CD8-positive, alpha-beta memory T cell (primary cell): ENCODE data around the gene MIEF1. TPM values are rescaled to one million over a fixed set of nuclear protein-coding genes. Genes with fewer than 3 reads are reported as not detected.

Experiments used
- CTCF ChIA-PET: fragments of 350-600 bp; sonication (Branson Sonifier 250); formaldehyde crosslinking; loops from one replicate; lab custom pipeline; 2021; ENCODE audit warnings: antibody characterized with exemption; lab: Charles Lee
- POLR2A ChIA-PET: fragments of 350-600 bp; sonication (Branson Sonifier 250); formaldehyde crosslinking; loops from one replicate; lab custom pipeline; 2021; ENCODE audit warnings: antibody characterized with exemption; lab: Charles Lee
- DNase-seq, 5 donors: peaks; one replicate each; pipeline versions ENCODE4 v3.0.0 to v3.0.0-alpha.2; 2020 to 2022; ENCODE audit warnings: mixed read lengths in 1 of 5
- H3K27ac ChIP-seq: one replicate; pipeline ENCODE4 v1.7.0; 2013; ENCODE audit warnings: low read depth, mild to moderate bottlenecking, low read length, moderate library complexity
- H3K27me3 ChIP-seq: 2 replicates; pipeline ENCODE4 v1.7.0; 2013; ENCODE audit warnings: low read length, mild to moderate bottlenecking; ENCODE audit not compliant: insufficient read depth, poor library complexity, severe bottlenecking
- H3K36me3 ChIP-seq: 2 replicates; pipeline ENCODE4 v1.7.0; 2013; ENCODE audit warnings: mild to moderate bottlenecking, low read length, moderate library complexity; ENCODE audit not compliant: insufficient read depth
- H3K4me1 ChIP-seq: 2 replicates; pipeline ENCODE4 v1.7.0; 2013; ENCODE audit warnings: mild to moderate bottlenecking, low read length, moderate library complexity; ENCODE audit not compliant: insufficient read depth
- H3K4me3 ChIP-seq: 2 replicates; pipeline ENCODE4 v1.7.0; 2013; ENCODE audit warnings: mild to moderate bottlenecking, low read length
- H3K9me3 ChIP-seq: 2 replicates; pipeline ENCODE4 v1.7.0; 2013; ENCODE audit warnings: mild to moderate bottlenecking, low read length
- H3K27ac Mint-ChIP-seq, 8 donors: one replicate each; pipeline ENCODE4 v1.8.0; 2020 to 2021; ENCODE audit warnings: mixed read lengths in 8 of 8, mild to moderate bottlenecking in 6 of 8, inconsistent platforms in 3 of 8, moderate library complexity in 3 of 8
- H3K27me3 Mint-ChIP-seq, 2 donors: one replicate each; pipeline ENCODE4 v1.8.0; 2020 to 2021; ENCODE audit warnings: mixed read lengths in 2 of 2, mild to moderate bottlenecking in 1 of 2, moderate library complexity in 1 of 2
- H3K36me3 Mint-ChIP-seq, 3 donors: one replicate each; pipeline ENCODE4 v1.8.0; 2020 to 2021; ENCODE audit warnings: mixed read lengths in 3 of 3, inconsistent platforms in 1 of 3, mild to moderate bottlenecking in 1 of 3
- H3K4me1 Mint-ChIP-seq, 3 donors: one replicate each; pipeline ENCODE4 v1.8.0; 2020 to 2021; ENCODE audit warnings: mixed read lengths in 3 of 3, inconsistent platforms in 1 of 3, mild to moderate bottlenecking in 1 of 3
- H3K4me3 Mint-ChIP-seq, 7 donors: one replicate each; pipeline ENCODE4 v1.8.0; 2020 to 2021; ENCODE audit warnings: mixed read lengths in 7 of 7, mild to moderate bottlenecking in 6 of 7, moderate library complexity in 4 of 7, inconsistent platforms in 2 of 7
- H3K9me3 Mint-ChIP-seq, 5 donors: one replicate each; pipeline ENCODE4 v1.8.0; 2020 to 2022; ENCODE audit warnings: mixed read lengths in 5 of 5, mild to moderate bottlenecking in 3 of 5, moderate library complexity in 2 of 5, inconsistent platforms in 1 of 5
- polyA plus RNA-seq: library from polyadenylated mRNA; unstranded; fragments of 300-500 nt; fragmentation: Illumina TruSeq; gene quantifications from one replicate; pipeline ENCODE4 v1.2.3, GENCODE V29; 2021
- total RNA-seq, 2 experiments: library from RNA; stranded (reverse); gene quantifications; one replicate each; pipeline ENCODE4 v1.2.3, GENCODE V29; 2021

Gene MIEF1
- total and polyA plus RNA-seq, 3 experiments from 2014 or later, result 29.4 to 60.9 (median 59.9) TPM

GRCh38 chr22:39472570-39473556 lies 29.2 kb upstream of the MIEF1 start:
- Histone ChIP-seq H3K4me1 (peaks cover 14% of the 10 kb centered on the region), H3K9me3 (no peaks in the 10 kb centered on the region), H3K4me3 (no peak overlapping the region), H3K27me3 (no peaks in the 10 kb centered on the region), H3K27ac (peak overlapping the region; percentile 28), H3K36me3 (no peaks in the 10 kb centered on the region)
- H3K27me3 Mint-ChIP-seq, result peaks cover 1 to 3% of the 10 kb centered on the region in 2 donors
- no peak for DNase-seq
- ChIA-PET CTCF (interaction anchor here (0.7 kb wide), 1 partner anchor 35 kb away, joined by 3 read pairs; no protein-coding TSS in a partner anchor), POLR2A (no interaction called here)
- peak overlapping the region in 1 of 8 donors; percentile 3 for H3K27ac Mint-ChIP-seq
- H3K9me3 Mint-ChIP-seq, result no peaks in the 10 kb centered on the region
- peaks cover 7 to 22% (median 14%) of the 10 kb centered on the region in 3 donors for H3K4me1 Mint-ChIP-seq
- no peak overlapping the region for H3K4me3 Mint-ChIP-seq
- no peaks in the 10 kb centered on the region for H3K36me3 Mint-ChIP-seq

GRCh38 chr22:39473851-39474250 lies 28.2 kb upstream of the MIEF1 start:
- CTCF ChIA-PET, result no interaction called here
- POLR2A ChIA-PET, result no interaction called here

GRCh38 chr22:39474351-39475111 lies 27.6 kb upstream of the MIEF1 start:
- Histone ChIP-seq H3K27ac (no peak overlapping the region), H3K36me3 (no peaks in the 10 kb centered on the region), H3K9me3 (no peaks in the 10 kb centered on the region), H3K4me3 (no peak overlapping the region), H3K4me1 (peaks cover 14% of the 10 kb centered on the region), H3K27me3 (no peaks in the 10 kb centered on the region)
- Mint-ChIP-seq H3K27ac (no peak overlapping the region), H3K4me3 (no peak overlapping the region), H3K9me3 (no peaks in the 10 kb centered on the region), H3K27me3 (peaks cover 0 to under 1% of the 10 kb centered on the region in 2 donors), H3K4me1 (peaks cover 7 to 22% (median 14%) of the 10 kb centered on the region in 3 donors), H3K36me3 (no peaks in the 10 kb centered on the region)
- CTCF ChIA-PET, result interaction anchor here (0.8 to 1.4 kb wide), 2 partner anchors 19 to 75 kb away, joined by 3 read pairs; partner anchors contain the start of gene TAB1
- POLR2A ChIA-PET, result no interaction called here
- DNase-seq, result no peak

More at GRCh38 chr22:39473851-39474250, 28.2 kb upstream of the MIEF1 start:
- Mint-ChIP-seq H3K27ac (no peak overlapping the region), H3K4me1 (peaks cover 7 to 22% (median 14%) of the 10 kb centered on the region in 3 donors), H3K9me3 (no peaks in the 10 kb centered on the region), H3K4me3 (no peak overlapping the region), H3K36me3 (no peaks in the 10 kb centered on the region), H3K27me3 (no peaks in the 10 kb centered on the region)
- peaks cover 14% of the 10 kb centered on the region for H3K4me1 ChIP-seq
- no peak for DNase-seq
- no peaks in the 10 kb centered on the region for H3K36me3 ChIP-seq
- H3K4me3 ChIP-seq, result no peak overlapping the region
- no peaks in the 10 kb centered on the region for H3K9me3 ChIP-seq
- no peak overlapping the region for H3K27ac ChIP-seq
- H3K27me3 ChIP-seq, result no peaks in the 10 kb centered on the region

- H3K27me3 Mint-ChIP-seq, result peaks cover 0 to 1% of the 10 kb centered on the region in 2 donors
- Histone ChIP-seq H3K9me3 (no peaks in the 10 kb centered on the region), H3K4me3 (no peak overlapping the region), H3K36me3 (no peaks in the 10 kb centered on the region), H3K27ac (no peak overlapping the region), H3K27me3 (no peaks in the 10 kb centered on the region), H3K4me1 (peaks cover 14% of the 10 kb centered on the region)
- no peak overlapping the region for H3K4me3 Mint-ChIP-seq
- H3K9me3 Mint-ChIP-seq, result no peaks in the 10 kb centered on the region
- H3K27ac Mint-ChIP-seq, result peak overlapping the region in 1 of 8 donors; percentile 61
- POLR2A ChIA-PET, result no interaction called here
- DNase-seq, result no peak
- CTCF ChIA-PET, result interaction anchor here (0.8 to 1.4 kb wide), 2 partner anchors 18 to 76 kb away, joined by 3 read pairs; partner anchors contain the start of gene TAB1
- H3K36me3 Mint-ChIP-seq, result no peaks in the 10 kb centered on the region
- peaks cover 7 to 22% (median 12%) of the 10 kb centered on the region in 3 donors for H3K4me1 Mint-ChIP-seq
Observed at GRCh38 chr22:39475337-39475736, 26.8 kb upstream of the MIEF1 start.

GRCh38 chr22:39475902-39476301 lies 26.2 kb upstream of the MIEF1 start:
- ChIA-PET POLR2A (no interaction called here), CTCF (interaction anchor here (1.4 kb wide), 1 partner anchor 77 kb away, joined by 3 read pairs; the partner anchor contains the start of gene TAB1)
- H3K36me3 Mint-ChIP-seq, result no peaks in the 10 kb centered on the region
- Histone ChIP-seq H3K4me3 (no peak overlapping the region), H3K36me3 (no peaks in the 10 kb centered on the region), H3K27ac (no peak overlapping the region), H3K9me3 (no peaks in the 10 kb centered on the region), H3K4me1 (peaks cover 14% of the 10 kb centered on the region), H3K27me3 (no peaks in the 10 kb centered on the region)
- H3K27me3 Mint-ChIP-seq, result peaks cover 0 to 1% of the 10 kb centered on the region in 2 donors
- no peak overlapping the region for H3K4me3 Mint-ChIP-seq
- peaks cover 7 to 19% (median 10%) of the 10 kb centered on the region in 3 donors for H3K4me1 Mint-ChIP-seq
- no peak for DNase-seq
- no peaks in the 10 kb centered on the region for H3K9me3 Mint-ChIP-seq
- H3K27ac Mint-ChIP-seq, result peak overlapping the region in 1 of 8 donors; percentile 61

- H3K4me3 Mint-ChIP-seq, result no peak overlapping the region
- no peaks in the 10 kb centered on the region for H3K9me3 Mint-ChIP-seq
- Histone ChIP-seq H3K27me3 (no peaks in the 10 kb centered on the region), H3K36me3 (no peaks in the 10 kb centered on the region), H3K9me3 (no peaks in the 10 kb centered on the region), H3K4me1 (peaks cover 10% of the 10 kb centered on the region), H3K4me3 (no peak overlapping the region), H3K27ac (no peak overlapping the region)
- H3K27me3 Mint-ChIP-seq, result peaks cover 0 to 1% of the 10 kb centered on the region in 2 donors
- H3K27ac Mint-ChIP-seq, result no peak overlapping the region
- DNase-seq, result no peak
- ChIA-PET POLR2A (no interaction called here), CTCF (no interaction called here)
- H3K36me3 Mint-ChIP-seq, result no peaks in the 10 kb centered on the region
- peaks cover 3 to 13% (median 8%) of the 10 kb centered on the region in 3 donors for H3K4me1 Mint-ChIP-seq
Observed at GRCh38 chr22:39476664-39477063, 25.4 kb upstream of the MIEF1 start.

GRCh38 chr22:39477542-39477941 lies 24.5 kb upstream of the MIEF1 start:
- H3K9me3 ChIP-seq, result no peaks in the 10 kb centered on the region
- Mint-ChIP-seq H3K27ac (no peak overlapping the region), H3K9me3 (no peaks in the 10 kb centered on the region), H3K36me3 (no peaks in the 10 kb centered on the region), H3K4me3 (no peak overlapping the region), H3K4me1 (peaks cover 0 to 4% (median 1%) of the 10 kb centered on the region in 3 donors), H3K27me3 (peaks cover 0 to 1% of the 10 kb centered on the region in 2 donors)
- H3K27me3 ChIP-seq, result no peaks in the 10 kb centered on the region
- no peak overlapping the region for H3K4me3 ChIP-seq
- POLR2A ChIA-PET, result no interaction called here
- H3K4me1 ChIP-seq, result peaks cover 1% of the 10 kb centered on the region
- CTCF ChIA-PET, result no interaction called here
- DNase-seq, result no peak
- no peaks in the 10 kb centered on the region for H3K36me3 ChIP-seq
- no peak overlapping the region for H3K27ac ChIP-seq
